ENCODE data around the gene EXOC2.

- no peak for TF ChIP-seq CTCF (IDR thresholded peaks at IDR 0.05)
- no peak for TF ChIP-seq POLR2A (IDR thresholded peaks at IDR 0.05)
Measured at GRCh38 chr6:568954-569523, 123.9 kb downstream of the EXOC2 start.
